ENCODE measurements around the gene SPATS1. TPM values are rescaled to one million over a fixed set of nuclear protein-coding genes. Genes with fewer than 3 reads are reported as not detected.
A peak's percentile ranks its signal among the peaks of the same experiment; 100 is the strongest.

Gene SPATS1
- total RNA-seq (2014; rRNA removed; shearing (Covaris generic)): not detected in 2 replicates

GRCh38 chr6:44342489-44342888 lies at the start of gene SPATS1:
SPATS1 (plus strand) TSS chr6:44342650; CDS start chr6:44343096, 446 bp downstream.
- DNase-seq (ENCODE audit: low spot score): no peak

- DNase-seq (ENCODE audit: low spot score): no peak
These were observed 49.6 kb upstream of the SPATS1 start for GRCh38 chr6:44292661-44293365.

GRCh38 chr6:44294832-44295791 lies 47.3 kb upstream of the SPATS1 start:
- DNase-seq (ENCODE audit: low spot score): no peak

GRCh38 chr6:44297063-44298038 lies 45.1 kb upstream of the SPATS1 start:
- DNase-seq (ENCODE audit: low spot score): no peak

GRCh38 chr6:44298055-44298803 lies 44.2 kb upstream of the SPATS1 start:
- DNase-seq (ENCODE audit: low spot score): no peak

GRCh38 chr6:44298864-44299263 lies 43.6 kb upstream of the SPATS1 start:
- DNase-seq (ENCODE audit: low spot score): no peak

- no peak for DNase-seq (ENCODE audit: low spot score)
These were observed 42.1 kb upstream of the SPATS1 start for GRCh38 chr6:44300292-44300823.

- DNase-seq (ENCODE audit: low spot score): no peak
These were observed 41.3 kb upstream of the SPATS1 start for GRCh38 chr6:44301106-44301505.

GRCh38 chr6:44301782-44302564 lies 40.5 kb upstream of the SPATS1 start:
- DNase-seq (ENCODE audit: low spot score): no peak

- no peak for DNase-seq (ENCODE audit: low spot score)
These were observed 39.6 kb upstream of the SPATS1 start for GRCh38 chr6:44302856-44303255.

GRCh38 chr6:44303842-44304241 lies 38.6 kb upstream of the SPATS1 start:
- DNase-seq (ENCODE audit: low spot score): no peak

- DNase-seq (ENCODE audit: low spot score): peak; percentile 25
These were observed 37.9 kb upstream of the SPATS1 start for GRCh38 chr6:44304282-44305199.

GRCh38 chr6:44305200-44305725 lies 37.2 kb upstream of the SPATS1 start:
- DNase-seq (ENCODE audit: low spot score): no peak

- DNase-seq (ENCODE audit: low spot score): no peak
These were observed 35.7 kb upstream of the SPATS1 start for GRCh38 chr6:44306710-44307109.

GRCh38 chr6:44307217-44307616 lies 35.2 kb upstream of the SPATS1 start:
- DNase-seq (ENCODE audit: low spot score): no peak

GRCh38 chr6:44309092-44309491 lies 33.4 kb upstream of the SPATS1 start:
- DNase-seq (ENCODE audit: low spot score): no peak

GRCh38 chr6:44309631-44310030 lies 32.8 kb upstream of the SPATS1 start:
- no peak for DNase-seq (ENCODE audit: low spot score)

- DNase-seq (ENCODE audit: low spot score): no peak
These were observed 32.2 kb upstream of the SPATS1 start for GRCh38 chr6:44310241-44310640.
